A673 (cell line): ENCODE data around the gene SLC45A1. TPM values are rescaled to one million over a fixed set of nuclear protein-coding genes. Genes with fewer than 3 reads are reported as not detected.

ENCODE experiments used
- BruUV-seq: library from RNA; stranded (reverse); fragments of 400-500 nt; replicated peaks from 2 replicates; lab custom pipeline; 2021; lab: Mats Ljungman, UMichigan
- CTCF ChIA-PET: fragments of 300-600 bp; sonication (Branson Sonifier 250); formaldehyde crosslinking; loops from one replicate; lab custom pipeline; 2022; ENCODE audit warnings: antibody characterized with exemption; lab: Charles Lee
- POLR2A ChIA-PET: fragments of 300-600 bp; sonication (Branson Sonifier 250); formaldehyde crosslinking; loops from one replicate; lab custom pipeline; 2022; ENCODE audit warnings: antibody characterized with exemption; ENCODE audit not compliant: low non-redundant PET; lab: Charles Lee
- DNase-seq: peaks from one replicate; pipeline ENCODE4 v3.0.0-alpha.2; 2015; ENCODE audit warnings: low spot score
- H3K27ac ChIP-seq: fragments of 200-600 bp; sonication (generic); 2 replicates; pipeline ENCODE4 v1.5.1; 2016; ENCODE audit warnings: mixed run types, low read depth, mild to moderate bottlenecking, mixed read lengths, antibody characterized with exemption, low read length; ENCODE audit not compliant: poor library complexity, severe bottlenecking
- H3K27me3 ChIP-seq: fragments of 200-600 bp; sonication (generic); replicated peaks from 2 replicates; pipeline ENCODE4 v1.6.1; 2017; ENCODE audit warnings: mixed run types, low read depth, mild to moderate bottlenecking, mixed read lengths, antibody characterized with exemption, low read length; ENCODE audit not compliant: insufficient read depth, poor library complexity
- H3K36me3 ChIP-seq: fragments of 200-600 bp; sonication (generic); 2 replicates; pipeline ENCODE4 v1.6.1; 2016; ENCODE audit warnings: mixed run types, mild to moderate bottlenecking, mixed read lengths, antibody characterized with exemption, low read length; ENCODE audit not compliant: insufficient read depth, poor library complexity, severe bottlenecking
- H3K4me1 ChIP-seq: fragments of 200-600 bp; sonication (generic); 2 replicates; pipeline ENCODE4 v1.6.1; 2017; ENCODE audit warnings: mixed run types, mild to moderate bottlenecking, mixed read lengths, antibody characterized with exemption, low read length; ENCODE audit not compliant: insufficient read depth, poor library complexity, severe bottlenecking
- H3K4me3 ChIP-seq: fragments of 200-600 bp; sonication (generic); 2 replicates; pipeline ENCODE4 v1.5.1; 2016; ENCODE audit warnings: low read depth, mixed run types, mild to moderate bottlenecking, mixed read lengths, low read length; ENCODE audit not compliant: poor library complexity, severe bottlenecking
- H3K9me3 ChIP-seq: fragments of 200-600 bp; sonication (generic); 2 replicates; pipeline ENCODE4 v1.6.1; 2016; ENCODE audit warnings: mixed run types, low read depth, mild to moderate bottlenecking, mixed read lengths, antibody characterized with exemption, low read length; ENCODE audit not compliant: poor library complexity, severe bottlenecking
- EZH2 ChIP-seq: fragments of 200-600 bp; sonication (generic); IDR thresholded peaks from 2 replicates; pipeline ENCODE4 v1.6.1; 2017; ENCODE audit warnings: borderline replicate concordance, low read depth, mild to moderate bottlenecking, mixed read lengths, antibody characterized with exemption, low read length; ENCODE audit not compliant: poor library complexity, severe bottlenecking
- intact Hi-C: fragments of 100-400 bp; cut with micrococcal nuclease; formaldehyde crosslinking; loops from one replicate; pipeline ENCODE4 v1.10.0; 2022; ENCODE audit not compliant: unreplicated experiment
- total RNA-seq: library from RNA; stranded (reverse); gene quantifications from 2 replicates; pipeline ENCODE4 v1.2.3, GENCODE V29; 2021
- TF ChIP-seq, protein P1 (sequence below): fragments of 300-800, 200-600 bp; sonication (generic); conservative IDR thresholded peaks from 2 replicates; pipeline ENCODE4 v1.5.1; 2017; ENCODE audit warnings: low read depth, mild to moderate bottlenecking, antibody characterized with exemption, low read length, moderate library complexity, mixed read lengths

The SLC45A1 gene
- total RNA-seq, 1 experiment from 2014 or later: 0.82 TPM

DNA sequence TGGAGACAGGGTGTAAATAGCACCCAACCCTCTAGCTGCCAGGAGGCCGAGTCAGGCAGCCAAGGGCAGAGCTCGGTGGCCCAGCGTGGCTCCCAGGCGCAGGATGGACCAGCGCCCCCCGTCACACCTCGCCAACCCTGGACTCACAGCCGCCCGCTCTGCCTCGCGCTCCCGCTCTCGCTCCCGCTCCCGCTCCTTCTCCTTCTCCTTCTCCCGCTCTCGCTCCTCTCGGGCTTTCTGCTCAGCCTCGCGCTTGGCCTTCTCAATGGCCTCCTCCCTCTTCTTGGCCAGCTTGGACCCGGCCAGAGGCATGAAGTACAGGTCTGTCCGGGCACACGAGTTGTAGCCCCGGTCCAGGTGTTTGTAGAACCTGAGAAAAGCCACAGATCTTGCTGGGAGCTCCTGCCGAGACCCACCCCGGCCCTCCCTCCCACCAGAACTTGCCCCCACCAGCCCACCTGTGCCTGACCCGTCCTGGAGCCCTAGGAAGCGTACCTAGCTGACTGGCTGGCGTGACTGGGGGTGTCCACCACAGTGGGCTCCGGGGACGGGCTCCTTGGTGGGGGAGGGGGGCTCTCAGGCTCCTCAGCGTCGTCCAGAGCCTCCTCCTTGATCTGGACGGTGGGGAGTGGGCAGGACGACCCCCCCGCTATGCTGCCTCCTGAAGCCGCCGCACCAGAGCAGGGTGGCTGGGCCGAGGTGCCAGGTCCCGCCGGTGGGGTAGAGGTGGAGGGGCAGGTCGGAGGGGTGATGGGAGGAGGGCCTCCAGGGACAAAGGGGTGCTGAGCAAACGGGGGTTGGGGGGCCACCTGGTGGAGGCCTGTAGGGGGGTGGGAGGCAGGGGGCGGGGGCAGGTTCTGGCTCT lies 41.9 kb downstream of the SLC45A1 start:
- CTCF ChIA-PET: interaction anchor here (0.6 kb wide), 1 partner anchor 16 kb away, joined by 11 read pairs; no protein-coding TSS in a partner anchor
- POLR2A ChIA-PET: no interaction called here
- TF ChIP-seq EZH2: no peak
- TF ChIP-seq, protein P1, sequence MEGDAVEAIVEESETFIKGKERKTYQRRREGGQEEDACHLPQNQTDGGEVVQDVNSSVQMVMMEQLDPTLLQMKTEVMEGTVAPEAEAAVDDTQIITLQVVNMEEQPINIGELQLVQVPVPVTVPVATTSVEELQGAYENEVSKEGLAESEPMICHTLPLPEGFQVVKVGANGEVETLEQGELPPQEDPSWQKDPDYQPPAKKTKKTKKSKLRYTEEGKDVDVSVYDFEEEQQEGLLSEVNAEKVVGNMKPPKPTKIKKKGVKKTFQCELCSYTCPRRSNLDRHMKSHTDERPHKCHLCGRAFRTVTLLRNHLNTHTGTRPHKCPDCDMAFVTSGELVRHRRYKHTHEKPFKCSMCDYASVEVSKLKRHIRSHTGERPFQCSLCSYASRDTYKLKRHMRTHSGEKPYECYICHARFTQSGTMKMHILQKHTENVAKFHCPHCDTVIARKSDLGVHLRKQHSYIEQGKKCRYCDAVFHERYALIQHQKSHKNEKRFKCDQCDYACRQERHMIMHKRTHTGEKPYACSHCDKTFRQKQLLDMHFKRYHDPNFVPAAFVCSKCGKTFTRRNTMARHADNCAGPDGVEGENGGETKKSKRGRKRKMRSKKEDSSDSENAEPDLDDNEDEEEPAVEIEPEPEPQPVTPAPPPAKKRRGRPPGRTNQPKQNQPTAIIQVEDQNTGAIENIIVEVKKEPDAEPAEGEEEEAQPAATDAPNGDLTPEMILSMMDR: no peak
- no peaks in the 10 kb centered on the region for H3K27me3 ChIP-seq
- no peaks in the 10 kb centered on the region for H3K9me3 ChIP-seq
- DNase-seq: no peak
- intact Hi-C loops: loop anchor here (10.0 kb wide), 1 partner anchor 495 kb away; no protein-coding TSS in a partner anchor
- no peak overlapping the region for H3K27ac ChIP-seq
- BruUV-seq: no TSS peak
- H3K4me3 ChIP-seq: no peak overlapping the region
- H3K36me3 ChIP-seq: peaks cover 82% of the 10 kb centered on the region
- peaks cover 23% of the 10 kb centered on the region for H3K4me1 ChIP-seq

DNA sequence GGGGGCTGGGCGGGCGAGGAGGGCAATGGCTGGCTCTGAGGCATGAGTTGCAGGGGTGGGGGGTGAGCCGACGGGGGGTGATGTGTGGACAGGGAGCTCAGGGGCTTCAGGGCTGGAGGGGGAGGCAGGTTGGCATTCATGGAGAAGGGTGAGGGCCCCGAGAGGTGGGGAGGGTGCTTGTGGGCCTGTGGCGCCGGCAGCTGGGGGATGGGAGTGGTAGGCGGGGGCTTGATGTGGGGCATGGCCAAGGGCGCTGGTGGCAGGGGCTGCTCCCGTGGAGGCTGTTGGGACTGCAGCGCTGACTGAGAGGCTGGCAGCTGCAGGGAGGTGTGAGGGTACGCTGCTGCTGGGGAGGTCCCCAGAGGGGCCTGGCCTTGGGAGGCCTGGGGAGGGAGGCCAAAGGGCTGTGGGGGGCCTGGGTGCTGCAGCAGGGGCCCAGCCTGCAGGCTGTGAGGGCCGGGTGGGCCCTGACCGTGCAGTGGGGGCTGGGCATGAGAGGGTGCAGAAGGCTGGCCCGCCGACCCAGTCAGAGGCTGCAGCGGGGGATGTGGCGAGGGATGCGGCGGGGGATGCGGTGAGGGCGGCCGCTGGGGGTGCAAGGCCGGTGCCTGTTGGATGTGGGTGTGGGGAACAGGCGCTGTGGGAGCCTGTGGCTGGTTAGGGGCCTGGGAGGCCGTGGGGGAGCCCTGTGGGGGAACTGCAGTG lies 42.7 kb downstream of the SLC45A1 start:
- Histone ChIP-seq H3K4me1 (peaks cover 31% of the 10 kb centered on the region), H3K27me3 (no peaks in the 10 kb centered on the region), H3K27ac (no peak overlapping the region), H3K4me3 (no peak overlapping the region), H3K36me3 (peaks cover 79% of the 10 kb centered on the region), H3K9me3 (no peaks in the 10 kb centered on the region)
- POLR2A ChIA-PET: no interaction called here
- intact Hi-C loops: no loop called here
- TF ChIP-seq, protein P1: no peak
- CTCF ChIA-PET: no interaction called here
- DNase-seq: no peak
- BruUV-seq: no TSS peak

DNA sequence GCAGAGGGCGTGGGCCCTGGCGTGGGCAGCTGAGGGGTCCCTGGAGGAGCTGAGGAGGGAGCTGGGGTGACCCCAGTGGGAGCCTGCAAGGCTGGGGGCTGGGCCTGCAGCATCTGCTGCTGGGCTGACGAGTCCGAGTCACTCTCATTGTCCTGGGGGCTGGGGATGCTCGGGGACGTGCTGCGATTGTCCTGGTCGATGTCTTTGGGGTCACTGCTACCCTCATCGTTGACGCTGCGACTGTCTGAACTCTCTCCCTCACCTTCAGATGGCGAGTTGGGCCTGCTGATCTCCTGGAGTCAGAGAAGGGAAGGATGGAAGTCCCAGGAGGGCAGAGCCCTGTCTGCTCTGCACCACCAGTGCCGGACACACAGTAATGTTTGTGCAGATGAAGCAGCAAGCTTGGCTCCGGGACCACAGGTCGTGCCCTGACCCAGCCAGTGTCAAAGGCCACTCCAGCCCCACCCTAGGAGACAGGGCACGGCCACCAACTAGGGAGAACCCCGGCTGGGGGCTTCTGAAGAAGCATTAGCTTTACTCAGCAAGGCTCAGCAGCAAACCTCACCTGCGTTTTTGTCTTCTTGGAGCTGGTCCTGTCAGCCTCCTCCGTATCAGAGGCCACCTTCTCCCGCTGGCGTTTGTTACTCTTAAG lies 43.4 kb downstream of the SLC45A1 start:
- Histone ChIP-seq H3K27ac (peak overlapping the region; percentile 83), H3K27me3 (no peaks in the 10 kb centered on the region), H3K4me3 (no peak overlapping the region), H3K36me3 (peaks cover 78% of the 10 kb centered on the region), H3K4me1 (peaks cover 37% of the 10 kb centered on the region), H3K9me3 (no peaks in the 10 kb centered on the region)
- CTCF ChIA-PET: no interaction called here
- POLR2A ChIA-PET: no interaction called here
- BruUV-seq: TSS peak; percentile 64
- no peak for TF ChIP-seq EZH2
- TF ChIP-seq, protein P1: no peak
- intact Hi-C loops: no loop called here
- DNase-seq: no peak
